UCSD-AML1 (cell line): Measurements from ENCODE around the gene NUP153.

Experiments
- DNase-seq: peaks from one replicate; lab custom pipeline; 2025; ENCODE audit not compliant: unreplicated experiment; lab: John Stamatoyannopoulos, UW

The NUP153 gene

DNA sequence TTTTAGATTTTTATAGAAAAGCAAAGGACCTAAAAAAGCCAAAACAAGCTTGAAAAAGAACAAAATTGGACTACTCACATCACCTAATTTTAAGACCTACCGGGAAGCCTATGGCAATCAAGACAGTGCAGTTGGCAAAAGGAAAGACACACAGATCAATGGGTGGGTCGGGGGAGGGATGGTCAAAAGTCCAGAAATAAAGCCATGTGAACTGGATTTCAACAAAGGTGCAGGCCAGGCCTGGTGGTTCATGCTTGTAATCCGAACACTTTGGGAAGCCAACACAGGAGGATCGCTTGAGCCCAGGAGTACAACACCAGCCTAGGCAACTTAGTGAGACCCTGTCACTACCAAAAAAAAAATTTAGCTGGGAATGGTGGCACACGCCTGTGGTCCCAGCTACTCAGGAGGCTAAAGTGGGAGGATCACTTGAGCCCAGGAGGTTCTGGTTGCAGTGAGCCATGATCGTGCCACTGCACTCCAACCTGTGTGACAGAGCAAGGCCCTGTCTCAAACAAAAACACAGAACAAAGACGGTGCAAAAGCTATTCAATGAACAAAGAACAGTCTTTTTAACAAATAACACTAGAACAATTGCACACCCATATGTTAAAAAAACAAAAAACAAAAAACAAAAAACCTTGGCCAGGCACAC lies 34.5 kb downstream of the NUP153 start:
- no peak for DNase-seq

DNA sequence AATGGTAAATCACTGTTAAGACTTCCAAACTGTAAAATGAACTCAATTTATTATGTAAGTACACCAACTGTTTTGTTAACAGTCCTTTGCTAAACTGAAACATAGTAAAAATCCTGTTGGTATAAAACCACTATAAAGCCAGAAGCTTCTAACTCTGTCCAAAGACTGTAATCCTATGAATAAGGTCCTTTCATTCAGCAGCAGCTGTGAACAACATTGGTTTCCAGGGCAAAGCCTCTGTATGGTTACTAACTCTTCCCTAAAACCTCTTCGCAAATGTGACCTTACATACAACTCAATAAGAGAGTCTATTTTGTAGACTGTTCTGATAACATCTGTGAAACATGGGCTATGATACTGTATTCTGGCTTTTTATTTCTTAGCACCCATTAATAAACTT lies 40.1 kb downstream of the NUP153 start:
- DNase-seq: no peak

DNA sequence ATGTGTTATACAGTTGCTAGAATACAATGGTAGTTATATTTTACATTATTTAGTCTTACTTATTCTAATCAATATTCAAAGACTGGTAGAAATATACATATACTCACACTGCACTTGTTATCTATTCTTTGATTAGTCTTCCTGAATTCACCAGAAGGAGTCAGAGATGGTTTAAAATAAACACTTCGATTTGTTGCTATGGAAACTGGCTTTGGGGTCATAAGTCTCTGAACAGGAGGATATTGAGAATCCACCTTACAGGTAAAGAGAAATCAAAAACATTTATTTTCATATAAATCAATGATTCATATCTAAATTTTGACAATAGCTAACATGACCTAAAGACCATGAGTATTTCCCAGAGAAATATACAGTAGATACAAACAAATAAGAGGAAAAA lies 41.6 kb downstream of the NUP153 start:
- DNase-seq: no peak

- no peak for DNase-seq
Observed at GRCh38 chr6:17663226-17663625, 43.5 kb downstream of the NUP153 start.

DNA sequence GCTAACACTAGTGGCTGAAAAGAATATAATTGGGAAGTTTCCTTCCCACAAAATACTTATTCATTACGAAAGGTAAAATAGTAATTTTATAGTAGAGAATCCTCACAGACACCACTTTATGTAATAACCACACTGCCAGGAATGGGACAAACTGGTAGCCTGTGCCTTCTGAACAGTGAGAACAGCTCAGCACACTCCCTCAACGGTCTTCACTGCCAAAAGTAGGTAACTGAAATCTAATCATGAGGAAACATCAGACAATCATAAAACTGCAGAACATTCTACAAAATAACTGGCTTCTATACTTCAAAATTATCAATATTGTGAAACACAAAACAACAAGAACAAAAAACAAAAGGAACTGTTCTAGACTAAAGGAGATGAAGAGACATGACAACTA lies 44.1 kb downstream of the NUP153 start:
- DNase-seq: no peak

- no peak for DNase-seq
Observed at GRCh38 chr6:17656644-17657043, 50.1 kb downstream of the NUP153 start.

DNA sequence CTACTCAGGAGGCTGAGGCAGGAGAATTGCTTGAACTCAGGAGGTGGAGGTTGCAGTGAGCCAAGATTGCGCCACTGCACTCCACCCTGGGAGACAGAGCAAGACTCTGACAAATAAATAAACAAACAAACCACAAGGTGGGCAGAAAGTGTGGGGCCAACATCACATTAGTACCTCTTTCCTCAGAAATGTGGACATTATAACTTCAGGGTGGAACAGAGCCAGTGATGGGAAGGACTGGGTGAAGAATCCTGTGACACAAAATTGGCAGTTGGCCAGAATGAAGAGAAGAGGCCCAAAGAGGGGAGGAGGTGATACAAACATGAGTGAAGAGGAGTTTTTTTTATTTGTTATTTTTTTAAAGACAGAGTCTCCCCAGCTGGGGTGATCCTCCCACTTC lies 50.6 kb downstream of the NUP153 start:
- DNase-seq: no peak

DNA sequence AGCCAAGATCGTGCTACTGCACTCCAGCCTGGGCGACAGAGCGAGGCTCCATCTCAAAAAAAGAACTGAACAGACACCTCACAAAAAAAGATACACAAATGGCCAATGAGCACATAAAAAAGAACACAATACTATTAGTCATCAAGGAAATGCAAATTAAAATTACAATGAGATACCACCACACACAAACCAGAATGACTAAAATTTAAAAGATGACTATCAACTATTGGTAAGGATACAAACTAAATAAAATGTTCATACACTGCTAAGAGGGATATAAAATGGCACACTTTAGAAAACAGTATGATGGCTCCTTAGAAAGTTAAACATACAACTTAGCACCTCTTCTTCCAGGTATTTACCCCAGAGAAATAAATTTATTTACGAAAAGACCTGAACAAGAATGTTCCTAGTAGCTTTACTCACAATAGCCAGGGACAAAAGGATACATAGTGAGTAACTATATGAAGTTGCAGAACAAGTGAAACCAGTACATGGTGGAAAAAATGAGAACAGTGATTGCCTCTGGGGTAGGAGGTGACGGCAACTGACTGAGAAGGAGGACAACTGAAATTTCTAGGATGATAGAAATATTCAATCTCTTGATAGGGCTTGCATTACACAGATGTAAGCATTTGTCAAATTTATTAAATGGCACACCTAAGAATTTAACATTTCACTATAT lies 53.4 kb downstream of the NUP153 start:
- DNase-seq: no peak

GRCh38 chr6:17650656-17651309 lies 55.9 kb downstream of the NUP153 start:
- DNase-seq: no peak

DNA sequence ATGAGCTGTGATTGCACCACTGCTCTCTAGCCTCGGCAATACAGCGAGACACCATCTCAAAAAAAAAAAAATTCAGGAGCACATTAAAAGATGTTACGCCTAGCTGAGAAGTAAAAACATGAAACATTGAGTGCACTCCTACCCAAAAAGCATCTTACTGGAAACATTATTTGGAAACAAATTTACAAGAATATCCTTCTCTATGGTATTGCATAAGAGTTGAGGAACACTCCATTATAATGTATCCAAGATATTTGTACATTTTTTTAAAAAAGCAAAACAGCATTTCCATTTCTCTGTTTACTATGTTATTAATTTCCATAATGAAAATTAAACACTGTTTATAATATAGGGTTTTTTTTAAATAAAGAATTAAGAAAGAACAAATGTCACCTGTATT lies 58.0 kb downstream of the NUP153 start:
- DNase-seq: no peak

DNA sequence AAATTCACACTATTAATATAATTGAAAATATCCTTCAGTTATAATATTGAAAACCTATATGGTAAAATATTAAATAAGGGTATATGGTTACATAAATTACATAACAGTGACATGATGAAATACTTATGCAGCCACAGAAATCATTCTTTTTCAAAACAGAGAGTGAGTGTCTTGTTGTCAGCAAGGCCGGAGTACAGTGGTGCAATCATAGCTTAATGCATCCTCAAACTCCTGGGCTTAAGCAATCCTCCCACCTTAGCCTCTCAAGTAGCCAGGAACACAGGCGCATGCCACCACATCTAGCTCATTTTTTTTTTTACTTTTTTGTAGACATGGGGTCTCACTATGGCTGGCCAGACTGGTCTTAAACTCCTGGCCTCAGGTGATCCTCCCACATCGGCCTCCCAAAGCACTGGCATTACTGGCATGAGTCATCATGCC lies 66.2 kb downstream of the NUP153 start:
- DNase-seq: no peak

GRCh38 chr6:17638212-17638715 lies 68.5 kb downstream of the NUP153 start:
- DNase-seq: no peak

- no peak for DNase-seq
Observed at GRCh38 chr6:17635568-17635967, 71.2 kb downstream of the NUP153 start.

- DNase-seq: no peak
Observed at GRCh38 chr6:17633465-17634188, 73.1 kb downstream of the NUP153 start.

DNA sequence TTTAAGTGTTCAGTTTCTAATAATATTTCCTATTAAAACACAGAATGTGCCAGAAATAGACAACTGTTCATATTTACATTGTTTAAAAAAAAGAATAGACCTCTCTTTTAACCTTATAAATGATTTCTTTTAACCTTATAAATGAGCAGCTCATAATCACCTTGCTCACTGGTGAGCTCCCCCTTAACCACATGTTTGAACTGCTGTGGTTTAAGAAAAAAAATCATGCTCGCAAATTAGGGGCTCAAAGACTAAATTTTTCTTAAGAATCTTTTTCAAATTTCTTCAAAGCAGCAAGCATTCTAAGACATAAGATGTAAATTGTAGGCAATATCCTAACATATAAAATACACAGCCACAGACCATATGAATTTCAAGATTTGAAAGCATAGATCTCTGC lies 73.8 kb downstream of the NUP153 start:
- no peak for DNase-seq

- DNase-seq: no peak
Observed at GRCh38 chr6:17630511-17631073, 76.1 kb downstream of the NUP153 start.

GRCh38 chr6:17629824-17630510 lies 76.8 kb downstream of the NUP153 start:
- DNase-seq: no peak

DNA sequence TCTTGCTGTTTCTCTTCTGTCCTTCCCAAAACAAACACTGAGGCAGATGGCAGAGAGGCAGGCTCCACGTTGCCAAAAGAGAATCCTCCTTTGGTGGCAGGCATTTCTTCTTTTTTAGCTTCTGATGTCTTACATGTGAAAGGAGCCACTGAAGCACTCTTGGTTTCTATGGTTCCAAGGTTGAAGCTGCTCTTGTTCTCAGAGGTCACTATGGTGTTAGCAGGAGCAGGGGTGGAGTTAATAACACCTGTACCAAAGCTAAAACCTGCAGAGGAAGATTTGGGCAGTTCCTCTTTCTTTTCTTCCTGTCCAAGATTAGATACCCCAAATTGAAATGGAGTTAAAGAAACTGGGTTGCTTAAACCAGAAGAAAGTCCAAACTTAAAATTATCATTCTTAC lies 77.9 kb downstream of the NUP153 start:
- DNase-seq: no peak

- DNase-seq: no peak
Observed at GRCh38 chr6:17624396-17624795, 82.3 kb downstream of the NUP153 start.

DNA sequence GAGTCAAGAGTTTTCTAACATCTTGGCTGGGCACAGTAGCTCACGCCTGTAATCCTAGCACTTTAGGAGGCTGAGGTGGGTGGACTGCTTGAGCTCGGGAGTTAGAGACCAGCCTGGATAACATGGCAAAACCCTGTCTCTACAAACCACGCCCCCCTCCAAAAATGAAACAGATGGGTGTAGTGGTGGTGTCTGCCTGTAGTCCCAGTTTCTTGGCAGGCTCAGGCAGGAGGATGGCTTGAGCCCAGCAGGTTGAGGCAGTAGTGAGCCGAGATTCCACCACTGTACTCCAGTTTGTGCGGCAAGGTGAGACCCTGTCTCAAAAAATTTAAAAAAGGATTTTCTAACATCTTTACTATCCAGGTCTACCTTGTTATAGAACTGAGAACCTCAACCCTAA lies 84.6 kb downstream of the NUP153 start:
- DNase-seq: no peak

DNA sequence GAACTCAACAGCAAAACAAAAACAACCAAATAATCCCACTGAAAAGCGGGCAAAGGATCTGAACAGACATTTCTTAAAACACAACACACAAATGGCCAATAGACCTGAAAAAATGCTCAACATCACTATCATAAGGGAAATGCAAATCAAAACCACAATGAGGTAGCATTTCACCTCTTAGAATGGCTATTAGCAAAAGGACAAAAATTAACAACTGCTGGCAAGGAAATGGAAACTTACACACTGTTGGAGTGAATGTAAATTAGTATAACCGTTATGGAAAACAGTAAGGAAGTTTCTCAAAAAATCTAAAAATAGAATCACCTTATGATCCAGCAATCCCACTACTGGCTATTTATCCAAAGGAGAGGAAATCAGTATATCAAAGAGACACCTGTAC lies 85.7 kb downstream of the NUP153 start:
- no peak for DNase-seq
